Nucleus accumbens (tissue), 56 donors: Measurements from ENCODE around the gene POSTN.
"Not testable (repeated sequence)": the region's sequence is repeated elsewhere in the genome, so short reads cannot be mapped to it uniquely, and the experiment has no call there.

Experiments
- DNase-seq, 56 donors: peaks; one replicate each; lab custom pipeline; 2025; lab: John Stamatoyannopoulos, UW

Gene POSTN

GRCh38 chr13:37597477-37598025, 1.0 kb downstream of the POSTN start:
- DNase-seq, result no peak

- DNase-seq, result no peak
These were observed 1.8 kb downstream of the POSTN start for GRCh38 chr13:37596805-37597204.

GRCh38 chr13:37595162-37595561, 3.4 kb downstream of the POSTN start:
- DNase-seq, result no peak

GRCh38 chr13:37594550-37594949, 4.0 kb downstream of the POSTN start:
- DNase-seq, result no peak

- not testable (repeated sequence) for DNase-seq
These were observed 9.2 kb downstream of the POSTN start for GRCh38 chr13:37589381-37589780.

- DNase-seq, result no peak
These were observed 11.3 kb downstream of the POSTN start for GRCh38 chr13:37587236-37587635.

- DNase-seq, result no peak
These were observed 12.4 kb downstream of the POSTN start for GRCh38 chr13:37586164-37586563.

GRCh38 chr13:37585541-37585940, 13.0 kb downstream of the POSTN start:
- DNase-seq, result no peak

- no peak for DNase-seq
These were observed 22.0 kb downstream of the POSTN start for GRCh38 chr13:37576601-37577000.

GRCh38 chr13:37565425-37565824, 33.1 kb downstream of the POSTN start:
- no peak for DNase-seq

GRCh38 chr13:37561031-37561430, 37.5 kb downstream of the POSTN start:
- DNase-seq, result no peak

GRCh38 chr13:37560526-37560925, 38.0 kb downstream of the POSTN start:
- no peak for DNase-seq

GRCh38 chr13:37558766-37559165, 39.8 kb downstream of the POSTN start:
- not testable (repeated sequence) for DNase-seq

- no peak for DNase-seq
These were observed 52.5 kb downstream of the POSTN start for GRCh38 chr13:37546087-37546486.

- DNase-seq, result no peak
These were observed 53.6 kb downstream of the POSTN start for GRCh38 chr13:37544995-37545394.

GRCh38 chr13:37539976-37540605, 58.5 kb downstream of the POSTN start:
- no peak for DNase-seq

- no peak for DNase-seq
These were observed 59.4 kb downstream of the POSTN start for GRCh38 chr13:37539170-37539569.

GRCh38 chr13:37535501-37535900, 63.1 kb downstream of the POSTN start:
- DNase-seq, result no peak

GRCh38 chr13:37534676-37535075, 63.9 kb downstream of the POSTN start:
- DNase-seq, result no peak

GRCh38 chr13:37534181-37534580, 64.4 kb downstream of the POSTN start:
- no peak for DNase-seq

- no peak for DNase-seq
These were observed 67.5 kb downstream of the POSTN start for GRCh38 chr13:37531049-37531448.

- no peak for DNase-seq
These were observed 68.7 kb downstream of the POSTN start for GRCh38 chr13:37529751-37530385.
